Inferior parietal cortex (tissue), 1 donor: Measurements from ENCODE around the gene CDH15.
"Not testable (repeated sequence)": the region's sequence is repeated elsewhere in the genome, so short reads cannot be mapped to it uniquely, and the experiment has no call there.

Experiments used
- DNase-seq: peaks from one replicate; pipeline ENCODE4 v3.0.0-alpha.2; 2016; ENCODE audit errors: extremely low spot score

Gene CDH15

GRCh38 chr16:89172171-89172527, 601 bp downstream of the CDH15 start:
- DNase-seq, result no peak

GRCh38 chr16:89172528-89173173, 1.1 kb downstream of the CDH15 start:
- DNase-seq, result no peak

DNA sequence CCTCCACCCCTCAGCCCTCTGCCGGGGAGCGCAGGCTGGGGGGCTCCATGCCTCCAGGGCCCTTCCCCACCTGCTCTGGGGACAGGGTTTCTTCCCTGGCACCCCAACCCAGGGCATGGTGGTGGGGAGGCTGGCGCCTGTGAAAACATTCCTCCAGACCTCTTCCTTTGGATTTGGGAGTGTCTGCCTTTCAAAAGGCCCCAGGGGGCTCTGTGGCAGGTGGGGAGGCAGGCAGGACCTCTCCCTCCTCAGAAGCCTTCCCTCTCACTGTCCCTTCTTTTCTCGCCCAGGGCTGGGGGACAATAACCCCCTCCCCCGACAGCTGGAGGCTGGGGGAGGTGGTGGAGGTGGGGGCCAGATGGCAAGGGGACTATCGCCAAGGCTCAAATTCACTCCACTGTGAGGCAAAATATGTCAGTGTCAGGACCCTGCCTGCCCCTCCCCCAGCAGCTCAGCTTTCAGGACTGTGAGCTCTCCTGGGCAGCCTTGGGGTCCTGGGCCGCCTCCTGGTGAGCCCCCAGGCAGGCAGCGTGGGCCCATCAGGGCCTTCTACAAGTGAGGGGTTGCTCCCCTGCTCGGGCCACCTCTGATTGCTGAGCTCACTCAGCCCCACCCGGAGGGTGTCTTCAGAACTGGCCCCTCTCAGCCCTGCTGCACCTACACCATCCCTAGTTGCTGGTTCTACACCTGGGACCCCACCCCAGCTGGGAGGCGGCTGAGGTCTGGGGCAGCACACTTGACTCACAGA, 1.8 kb downstream of the CDH15 start:
- DNase-seq, result no peak

DNA sequence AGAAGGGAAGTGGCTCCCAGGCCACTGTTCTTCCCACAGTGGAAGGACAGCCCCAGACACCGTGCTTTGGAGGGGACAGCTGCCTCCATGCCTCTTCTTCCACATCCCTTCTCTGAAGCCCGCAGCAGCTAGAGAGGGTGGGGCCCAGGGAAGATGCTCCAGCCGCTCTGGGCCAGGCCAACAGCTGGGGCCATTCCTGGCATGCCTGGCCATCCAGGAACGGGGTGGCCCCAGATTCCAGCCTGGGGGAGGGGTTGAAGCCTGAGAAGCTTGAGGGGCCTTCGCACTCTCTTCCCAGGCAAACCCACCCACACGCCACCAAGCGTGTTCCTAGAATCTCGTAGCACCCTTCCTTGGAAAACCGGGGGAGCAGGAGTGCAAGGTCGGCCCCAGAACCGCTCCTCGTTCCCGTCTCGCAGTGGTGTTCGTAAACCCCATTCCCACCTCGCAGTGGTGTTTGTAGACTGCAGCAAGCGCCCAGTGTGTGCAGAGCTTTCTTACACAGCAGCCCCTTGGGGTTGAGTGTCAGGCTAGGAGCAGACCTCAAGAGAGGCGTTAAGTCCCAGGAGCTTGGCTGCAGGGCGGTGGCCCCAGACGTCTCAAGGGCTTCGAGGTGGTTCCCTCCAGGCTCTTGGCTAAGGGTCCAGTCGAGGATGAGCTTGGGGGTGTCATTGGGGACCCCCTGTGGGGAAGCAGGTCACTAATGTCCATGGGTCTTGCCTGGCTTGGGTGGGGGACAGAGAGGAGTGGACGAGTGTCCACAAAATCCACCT, 2.7 kb downstream of the CDH15 start:
- DNase-seq, result no peak

DNA sequence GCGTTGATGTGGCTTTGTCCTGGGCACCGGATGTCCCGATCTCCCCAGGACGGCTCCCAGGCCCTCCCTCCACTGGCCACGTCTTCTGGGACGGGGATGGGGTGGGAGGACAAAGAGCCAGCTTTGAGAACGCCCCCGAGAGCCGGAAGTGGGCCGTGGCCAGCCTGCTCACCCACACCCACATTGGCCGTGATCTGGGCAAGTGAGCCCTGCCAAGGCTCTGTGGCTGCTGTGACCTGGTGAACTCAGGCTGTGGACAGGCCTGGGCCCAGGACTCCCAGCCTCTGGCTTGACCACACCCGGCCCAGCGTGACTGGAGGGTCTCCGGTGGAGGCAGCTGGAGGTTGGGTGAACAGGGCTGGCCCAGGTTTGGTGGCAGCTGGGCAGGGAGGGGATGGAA, 3.3 kb downstream of the CDH15 start:
- DNase-seq, result no peak

DNA sequence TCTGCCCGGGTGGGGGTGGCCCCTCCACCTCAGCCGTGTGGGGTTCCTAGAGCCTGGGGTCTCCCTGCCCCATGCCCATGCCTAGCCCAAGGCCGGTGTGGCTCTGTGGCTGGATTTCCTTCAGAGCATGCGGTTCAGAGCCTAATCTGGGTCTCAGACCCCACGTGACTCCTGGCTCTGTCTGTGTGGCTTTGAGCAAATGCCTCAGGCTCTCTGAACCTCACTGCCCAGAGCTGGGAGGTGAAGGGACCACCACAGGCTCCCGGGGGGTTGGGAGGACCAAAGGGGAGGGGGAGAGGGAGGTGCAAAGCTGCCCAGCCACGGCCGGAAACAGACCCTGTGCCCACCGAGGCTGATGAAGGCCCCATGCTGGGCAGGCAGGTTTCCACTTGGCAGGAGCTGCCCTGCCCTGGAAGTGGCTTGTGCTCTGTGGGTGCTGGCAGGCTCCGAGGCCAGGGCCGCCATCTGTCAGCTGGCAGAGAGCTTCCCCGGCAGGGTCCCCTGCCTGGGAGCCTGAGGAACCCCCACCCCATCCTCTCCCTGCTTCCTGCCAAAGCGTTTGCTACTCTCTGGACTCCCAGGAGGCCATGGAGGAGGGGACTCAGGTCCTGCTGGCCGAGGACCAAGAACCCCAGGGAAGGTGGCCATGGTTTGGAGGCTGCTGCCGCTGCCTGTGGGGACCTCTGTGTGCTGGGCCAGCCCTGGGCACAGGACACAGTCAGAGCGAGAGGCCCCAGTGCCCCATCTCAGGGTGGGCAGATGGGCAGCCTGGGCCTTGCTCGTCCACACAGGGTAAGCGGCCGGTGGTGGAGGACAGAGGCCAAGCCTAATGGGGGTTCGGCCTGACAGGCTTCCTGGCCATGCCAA, 4.0 kb downstream of the CDH15 start:
- DNase-seq, result no peak

GRCh38 chr16:89176147-89176690, 4.7 kb downstream of the CDH15 start:
- no peak for DNase-seq

GRCh38 chr16:89176717-89177116, 5.2 kb downstream of the CDH15 start:
- DNase-seq, result no peak

- DNase-seq, result no peak
Measured at GRCh38 chr16:89177501-89177900, 6.0 kb downstream of the CDH15 start.

- no peak for DNase-seq
Measured at GRCh38 chr16:89178453-89179147, 7.1 kb downstream of the CDH15 start.

- no peak for DNase-seq
Measured at GRCh38 chr16:89179148-89179484, 7.6 kb downstream of the CDH15 start.

GRCh38 chr16:89179656-89180315, 8.2 kb downstream of the CDH15 start:
- no peak for DNase-seq

- no peak for DNase-seq
Measured at GRCh38 chr16:89183463-89183862, 11.9 kb downstream of the CDH15 start.

- no peak for DNase-seq
Measured at GRCh38 chr16:89183975-89184676, 12.6 kb downstream of the CDH15 start.

DNA sequence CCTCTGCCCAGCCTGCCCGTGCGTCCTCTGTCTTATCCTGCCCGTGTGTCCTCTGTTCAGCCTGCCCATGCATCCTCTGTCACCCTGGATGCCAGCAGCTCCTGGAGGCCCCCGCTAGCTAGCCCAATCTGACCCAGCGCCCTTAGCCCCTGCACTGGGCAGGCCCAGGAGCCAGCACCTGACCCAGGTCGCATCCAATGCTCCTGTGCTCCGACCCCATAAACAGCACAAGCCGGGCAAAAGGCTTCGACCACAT, 13.1 kb downstream of the CDH15 start:
- no peak for DNase-seq

DNA sequence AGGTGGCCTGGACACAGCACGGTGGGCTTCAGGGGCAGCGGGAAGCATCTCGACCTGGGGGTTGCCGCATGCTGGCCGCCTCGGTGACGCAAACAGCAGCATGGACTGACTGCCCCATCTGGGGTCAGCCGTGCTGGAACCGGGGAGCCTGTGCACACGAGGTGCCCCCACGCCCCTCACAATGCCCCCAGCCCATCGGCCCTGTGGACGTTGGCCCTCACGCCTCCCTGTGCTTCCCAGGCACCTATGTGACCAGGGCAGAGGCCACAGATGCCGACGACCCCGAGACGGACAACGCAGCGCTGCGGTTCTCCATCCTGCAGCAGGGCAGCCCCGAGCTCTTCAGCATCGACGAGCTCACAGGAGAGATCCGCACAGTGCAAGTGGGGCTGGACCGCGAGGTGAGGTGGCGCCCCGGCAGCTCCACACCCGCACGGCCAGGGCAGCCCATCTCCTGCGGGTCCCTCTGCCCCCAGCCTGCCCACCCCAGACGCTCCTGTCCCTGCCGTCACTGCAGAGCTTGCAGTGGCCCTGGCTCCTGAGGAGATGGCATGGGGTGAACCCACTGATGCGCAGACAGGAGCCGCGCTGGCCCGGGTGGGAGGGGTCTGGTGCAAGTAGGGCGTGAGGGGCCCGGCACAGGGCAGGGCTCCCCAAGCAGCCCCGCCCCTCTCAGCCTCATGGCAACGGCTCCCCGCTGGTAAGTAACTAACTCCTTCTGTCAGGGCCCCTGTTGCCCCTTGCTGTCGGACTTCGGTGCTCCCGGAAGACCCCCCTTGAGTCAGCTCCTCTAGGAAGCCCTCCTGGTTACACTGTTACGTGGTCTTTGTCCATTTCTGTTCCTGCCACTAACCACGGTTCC, 13.6 kb downstream of the CDH15 start:
- no peak for DNase-seq

GRCh38 chr16:89185887-89186592, 14.5 kb downstream of the CDH15 start:
- not testable (repeated sequence) for DNase-seq

- not testable (repeated sequence) for DNase-seq
Measured at GRCh38 chr16:89186593-89187031, 15.1 kb downstream of the CDH15 start.
